Skin epidermis (tissue), 12 donors: ENCODE results near the gene BCORL1.

Source experiments
- H3K27ac ChIP-seq, 21 experiments: fragments of 200-600 bp; sonication (generic) in 11 of 21; one replicate each; pipeline ENCODE4 v1.5.0; 2020; ENCODE audit warnings: mild to moderate bottlenecking in 3 of 21, inconsistent platforms in 2 of 21, moderate library complexity in 2 of 21
- H3K4me3 ChIP-seq, 7 experiments: fragments of 200-600 bp; sonication (generic) in 2 of 7; one replicate each; pipeline ENCODE4 v1.5.0; 2020; ENCODE audit warnings: inconsistent platforms in 2 of 7, mild to moderate bottlenecking in 2 of 7, moderate library complexity in 1 of 7

The BCORL1 gene

GRCh38 chrX:130083656-130084382, 101.4 kb downstream of the BCORL1 start:
- Histone ChIP-seq H3K4me3 (peak overlapping the region in 1 of 7 experiments; percentile 3), H3K27ac (peak overlapping the region in 12 of 21 experiments; percentile 49 to 86 (median 75))

- H3K4me3 ChIP-seq = peak overlapping the region in 2 of 7 experiments; percentile 15 to 16
Observed at GRCh38 chrX:130084631-130085237, 102.3 kb downstream of the BCORL1 start.

GRCh38 chrX:130085551-130086446, 103.4 kb downstream of the BCORL1 start:
- peak overlapping the region in 19 of 21 experiments; percentile 34 to 86 (median 69) for H3K27ac ChIP-seq
- peak overlapping the region in 4 of 7 experiments; percentile 1 to 18 (median 12) for H3K4me3 ChIP-seq

More at GRCh38 chrX:130084631-130085237, 102.3 kb downstream of the BCORL1 start:
- H3K27ac ChIP-seq = peak overlapping the region in 19 of 21 experiments; percentile 34 to 86 (median 70)

GRCh38 chrX:130086447-130087206, 104.2 kb downstream of the BCORL1 start:
- peak overlapping the region in 3 of 7 experiments; percentile 1 to 18 (median 10) for H3K4me3 ChIP-seq
- H3K27ac ChIP-seq = peak overlapping the region in 19 of 21 experiments; percentile 30 to 86 (median 68)

GRCh38 chrX:130090364-130090763, 107.9 kb downstream of the BCORL1 start:
- Histone ChIP-seq H3K4me3 (no peak overlapping the region), H3K27ac (no peak overlapping the region)

GRCh38 chrX:130091980-130092522, 109.6 kb downstream of the BCORL1 start:
- no peak overlapping the region for H3K4me3 ChIP-seq
- peak overlapping the region in 16 of 21 experiments; percentile 10 to 85 (median 54) for H3K27ac ChIP-seq

- H3K27ac ChIP-seq = no peak overlapping the region
- H3K4me3 ChIP-seq = no peak overlapping the region
Observed at GRCh38 chrX:130093271-130093670, 110.8 kb downstream of the BCORL1 start.

GRCh38 chrX:130094696-130095095, 112.3 kb downstream of the BCORL1 start:
- no peak overlapping the region for H3K27ac ChIP-seq

GRCh38 chrX:130095249-130096030, 113.0 kb downstream of the BCORL1 start:
- Histone ChIP-seq H3K27ac (no peak overlapping the region), H3K4me3 (no peak overlapping the region)

More at GRCh38 chrX:130094696-130095095, 112.3 kb downstream of the BCORL1 start:
- H3K4me3 ChIP-seq = no peak overlapping the region

GRCh38 chrX:130097507-130098209, 115.2 kb downstream of the BCORL1 start:
- H3K4me3 ChIP-seq = no peak overlapping the region
- H3K27ac ChIP-seq = peak overlapping the region in 10 of 21 experiments; percentile 28 to 70 (median 58)

- H3K27ac ChIP-seq = peak overlapping the region in 12 of 21 experiments; percentile 7 to 70 (median 49)
- H3K4me3 ChIP-seq = no peak overlapping the region
Observed at GRCh38 chrX:130098210-130098552, 115.7 kb downstream of the BCORL1 start.

- H3K27ac ChIP-seq = peak overlapping the region in 3 of 21 experiments; percentile 5 to 54 (median 18)
- H3K4me3 ChIP-seq = no peak overlapping the region
Observed at GRCh38 chrX:130100180-130100579, 117.7 kb downstream of the BCORL1 start.

GRCh38 chrX:130103605-130104004, 121.2 kb downstream of the BCORL1 start:
- no peak overlapping the region for H3K27ac ChIP-seq
- no peak overlapping the region for H3K4me3 ChIP-seq

- no peak overlapping the region for H3K4me3 ChIP-seq
- no peak overlapping the region for H3K27ac ChIP-seq
Observed at GRCh38 chrX:130105244-130105643, 122.8 kb downstream of the BCORL1 start.

GRCh38 chrX:130106071-130106470, 123.6 kb downstream of the BCORL1 start:
- Histone ChIP-seq H3K27ac (peak overlapping the region in 3 of 21 experiments; percentile 10 to 21 (median 15)), H3K4me3 (no peak overlapping the region)
